Panc1 (cell line): Measurements from ENCODE around the gene GRIN2B.

Experiments
- POLR2AphosphoS5 ChIP-seq: IDR thresholded peaks from 2 replicates; pipeline ENCODE4 v1.6.1; 2012; ENCODE audit warnings: mild to moderate bottlenecking, low read depth, low read length, moderate library complexity
- SIN3A ChIP-seq: IDR thresholded peaks from 2 replicates; pipeline ENCODE4 v1.6.1; 2012; ENCODE audit warnings: low read depth, mild to moderate bottlenecking, low read length, moderate library complexity, borderline replicate concordance; ENCODE audit not compliant: insufficient read depth
- TCF7L2 ChIP-seq: IDR thresholded peaks from 2 replicates; pipeline ENCODE4 v1.6.1; 2011; ENCODE audit warnings: mild to moderate bottlenecking, low read depth, low read length, inconsistent platforms
- TF ChIP-seq, protein P1 (sequence below): fragments of 450-650 bp; IDR thresholded peaks from 2 replicates; pipeline ENCODE4 v1.5.1; 2017; ENCODE audit warnings: mild to moderate bottlenecking

DNA sequence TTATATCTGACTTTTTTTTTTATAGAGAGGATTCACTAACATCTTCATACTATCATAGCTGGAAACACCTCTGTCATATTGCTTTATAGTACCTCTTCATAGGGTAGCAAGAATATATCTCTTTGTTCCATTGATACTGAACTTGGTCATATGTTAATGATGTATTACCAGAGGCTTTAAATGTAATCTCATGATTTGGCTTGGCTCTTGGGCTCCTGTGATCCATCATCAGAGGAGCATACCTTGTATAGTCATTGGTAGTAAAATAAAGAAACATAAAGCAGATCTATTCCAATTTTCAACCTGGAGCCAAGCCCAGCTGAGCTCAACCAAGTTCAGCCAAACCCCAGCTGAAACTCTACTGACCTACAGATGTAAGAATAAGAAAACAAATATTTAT lies 43.2 kb upstream of the GRIN2B start:
- TF ChIP-seq, protein P1, sequence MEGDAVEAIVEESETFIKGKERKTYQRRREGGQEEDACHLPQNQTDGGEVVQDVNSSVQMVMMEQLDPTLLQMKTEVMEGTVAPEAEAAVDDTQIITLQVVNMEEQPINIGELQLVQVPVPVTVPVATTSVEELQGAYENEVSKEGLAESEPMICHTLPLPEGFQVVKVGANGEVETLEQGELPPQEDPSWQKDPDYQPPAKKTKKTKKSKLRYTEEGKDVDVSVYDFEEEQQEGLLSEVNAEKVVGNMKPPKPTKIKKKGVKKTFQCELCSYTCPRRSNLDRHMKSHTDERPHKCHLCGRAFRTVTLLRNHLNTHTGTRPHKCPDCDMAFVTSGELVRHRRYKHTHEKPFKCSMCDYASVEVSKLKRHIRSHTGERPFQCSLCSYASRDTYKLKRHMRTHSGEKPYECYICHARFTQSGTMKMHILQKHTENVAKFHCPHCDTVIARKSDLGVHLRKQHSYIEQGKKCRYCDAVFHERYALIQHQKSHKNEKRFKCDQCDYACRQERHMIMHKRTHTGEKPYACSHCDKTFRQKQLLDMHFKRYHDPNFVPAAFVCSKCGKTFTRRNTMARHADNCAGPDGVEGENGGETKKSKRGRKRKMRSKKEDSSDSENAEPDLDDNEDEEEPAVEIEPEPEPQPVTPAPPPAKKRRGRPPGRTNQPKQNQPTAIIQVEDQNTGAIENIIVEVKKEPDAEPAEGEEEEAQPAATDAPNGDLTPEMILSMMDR: no peak
- TF ChIP-seq TCF7L2 (no peak), POLR2AphosphoS5 (no peak), SIN3A (no peak)
